T1000 (cell line): ENCODE results near the gene C12orf56.
A peak's percentile ranks its signal among the peaks of the same experiment; 100 is the strongest.
"Not testable (repeated sequence)": the region's sequence is repeated elsewhere in the genome, so short reads cannot be mapped to it uniquely, and the experiment has no call there.

Experiments used
- DNase-seq: peaks from one replicate; lab custom pipeline; 2025; ENCODE audit warnings: mixed read lengths; lab: John Stamatoyannopoulos, UW

The C12orf56 gene

GRCh38 chr12:64236549-64236948 is 154.0 kb downstream of the C12orf56 start:
- no peak for DNase-seq

GRCh38 chr12:64232196-64232595 is 158.4 kb downstream of the C12orf56 start:
- DNase-seq, result no peak

- DNase-seq, result no peak
These were observed 160.8 kb downstream of the C12orf56 start for GRCh38 chr12:64229796-64230195.

- no peak for DNase-seq
These were observed 161.3 kb downstream of the C12orf56 start for GRCh38 chr12:64229240-64229639.

GRCh38 chr12:64225626-64226025 is 164.9 kb downstream of the C12orf56 start:
- no peak for DNase-seq

- DNase-seq, result peak; percentile 92
These were observed 168.4 kb downstream of the C12orf56 start, which contains the start of gene KICS2 for GRCh38 chr12:64222009-64222765. Gene KICS2 (minus strand): TSS chr12:64222296. CDS start chr12:64222237, 59 bp downstream.

GRCh38 chr12:64221651-64222008 is 168.9 kb downstream of the C12orf56 start:
- peak; percentile 69 for DNase-seq

GRCh38 chr12:64220046-64220445 is 170.5 kb downstream of the C12orf56 start:
- no peak for DNase-seq

GRCh38 chr12:64219145-64219544 is 171.4 kb downstream of the C12orf56 start:
- no peak for DNase-seq

- no peak for DNase-seq
These were observed 172.0 kb downstream of the C12orf56 start for GRCh38 chr12:64218597-64218996.

GRCh38 chr12:64217643-64218042 is 172.9 kb downstream of the C12orf56 start:
- DNase-seq, result not testable (repeated sequence)

GRCh38 chr12:64216239-64216638 is 174.3 kb downstream of the C12orf56 start:
- no peak for DNase-seq
